SK-N-MC (cell line): ENCODE measurements around the gene CLK3.

Source experiments
- EZH2 ChIP-seq: fragments of 200-600 bp; sonication (generic); IDR thresholded peaks from one replicate; pipeline ENCODE4 v1.6.1; 2017; ENCODE audit warnings: antibody characterized with exemption
- POLR2AphosphoS5 ChIP-seq: IDR thresholded peaks from 2 replicates; pipeline ENCODE4 v1.6.1; 2012; ENCODE audit warnings: mild to moderate bottlenecking, low read depth, low read length, borderline replicate concordance

DNA sequence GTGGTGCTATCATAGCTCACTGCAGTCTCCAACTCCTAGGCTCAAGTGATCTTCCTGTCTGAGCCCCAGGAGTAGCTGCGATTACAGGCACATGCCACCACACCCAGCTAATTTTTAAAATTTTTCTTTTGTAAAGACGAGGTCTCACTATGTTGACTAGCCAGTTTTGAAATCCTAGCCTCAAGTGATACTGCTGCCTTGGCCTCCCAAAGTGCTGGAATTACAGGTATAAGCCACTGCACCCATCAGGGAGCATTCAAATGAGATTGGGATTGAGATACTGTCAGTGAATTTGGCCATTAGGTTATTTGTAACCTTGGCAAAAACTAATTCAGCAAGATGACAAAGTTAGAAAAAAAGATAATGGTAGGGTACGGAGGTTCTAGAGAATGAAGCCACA, 58.5 kb downstream of the CLK3 start:
- TF ChIP-seq POLR2AphosphoS5 (no peak), EZH2 (no peak)
